Vagina (tissue), 2 donors: Measurements from ENCODE around the gene STK32B.

ENCODE experiments used
- CTCF ChIP-seq, 3 experiments: fragments of 450-650 bp in 2 of 3; fragments of 200-600 bp in 1 of 3; sonication (generic) in 1 of 3; IDR thresholded peaks; one replicate each; pipeline ENCODE4 v1.5.1; 2017 to 2019; ENCODE audit warnings: antibody characterized with exemption in 3 of 3, mild to moderate bottlenecking in 2 of 3, moderate library complexity in 2 of 3
- POLR2A ChIP-seq, 2 donors: fragments of 450-650 bp; IDR thresholded peaks; one replicate each; pipeline ENCODE4 v1.6.1; 2017; ENCODE audit warnings: antibody characterized with exemption in 2 of 2, mild to moderate bottlenecking in 2 of 2, moderate library complexity in 2 of 2
- POLR2AphosphoS5 ChIP-seq, 2 donors: sonication (generic); formaldehyde crosslinking; IDR thresholded peaks; one replicate each; pipeline ENCODE4 v1.9.0; 2017; ENCODE audit warnings: antibody characterized with exemption in 2 of 2, mild to moderate bottlenecking in 2 of 2, low read depth in 1 of 2; ENCODE audit not compliant: insufficient read depth in 1 of 2

GRCh38 chr4:5545271-5545670 lies 494.0 kb downstream of the STK32B start:
- no peak for TF ChIP-seq POLR2AphosphoS5 (IDR thresholded peaks at IDR 0.05; ENCODE audit: insufficient read depth in 1 of 2, low read depth in 1 of 2)
- TF ChIP-seq CTCF (IDR thresholded peaks at IDR 0.05): no peak
- TF ChIP-seq POLR2A (IDR thresholded peaks at IDR 0.05): no peak
